ENCODE data around the gene TTC7B. TPM values are rescaled to one million over a fixed set of nuclear protein-coding genes. Genes with fewer than 3 reads are reported as not detected.

Gene TTC7B
- total and polyA plus RNA-seq, 10 of the 15 experiments (the other 5 are each of a cell fraction or from before 2014, with no cell fraction given) = under 0.01 to 1.1 (median 0.26) TPM; not detected in 2

- no peak for TF ChIP-seq CTCF (IDR thresholded peaks at IDR 0.05 in 2 of 3, conservative IDR thresholded peaks at IDR 0.05 in 1 of 3; ENCODE audit: control insufficient read depth in 2 of 3, extremely low read depth in 1 of 3, insufficient read depth in 1 of 3, low read depth in 3 of 3, low read length in 3 of 3)
Observed at GRCh38 chr14:90699016-90699415, 117.2 kb downstream of the TTC7B start (continued).

DNA sequence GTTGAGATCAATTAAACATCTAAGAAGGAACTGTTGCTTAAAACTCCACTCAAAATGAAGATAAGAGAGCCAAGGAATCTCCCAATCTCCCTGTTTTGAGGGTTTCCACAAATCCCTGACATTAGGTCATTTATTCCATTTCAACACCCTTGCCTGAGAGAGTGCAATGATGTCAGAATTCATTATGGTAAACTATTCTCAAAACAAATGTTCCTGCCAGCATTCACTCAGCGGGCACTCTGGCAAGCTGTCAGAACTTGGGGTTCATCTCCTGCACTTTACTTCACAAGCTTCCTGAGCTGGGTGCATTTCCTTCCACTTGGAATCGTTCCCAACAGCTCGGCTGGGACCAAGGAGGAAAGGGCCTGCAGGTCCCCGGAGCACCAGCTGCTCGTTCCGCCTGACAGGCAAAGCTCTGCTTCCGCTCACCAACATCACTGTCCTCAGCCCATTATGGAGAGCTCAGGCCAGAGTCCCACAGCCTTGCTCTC is 117.8 kb downstream of the TTC7B start:
- BruUV-seq (replicated peaks) = no TSS peak
- Histone ChIP-seq H4K20me1 (ENCODE audit: control insufficient read depth, insufficient read depth) (no peaks in the 10 kb centered on the region), H3K27me3 (replicated peaks in 1 of 2; ENCODE audit: control insufficient read depth in 2 of 2, insufficient read depth in 2 of 2, low read length in 1 of 2) (no peaks in the 10 kb centered on the region), H3K4me2 (ENCODE audit: control insufficient read depth, insufficient read depth) (no peak overlapping the region), H3K27ac (ENCODE audit: control insufficient read depth, insufficient read depth) (no peak overlapping the region), H2AFZ (ENCODE audit: control insufficient read depth, low read depth, low read length) (no peak overlapping the region), H3K36me3 (ENCODE audit: control insufficient read depth in 2 of 2, insufficient read depth in 2 of 2, low read length in 1 of 2) (no peaks in the 10 kb centered on the region), H3K9ac (ENCODE audit: control insufficient read depth, insufficient read depth, low read length) (no peak overlapping the region), H3K79me2 (ENCODE audit: control insufficient read depth, insufficient read depth, low read length) (no peaks in the 10 kb centered on the region), H3K9me3 (replicated peaks; ENCODE audit: control insufficient read depth, insufficient read depth, low read length) (no peaks in the 10 kb centered on the region), H3K4me1 (ENCODE audit: control insufficient read depth, insufficient read depth, low read length) (no peaks in the 10 kb centered on the region), H3K4me3 (no peak overlapping the region)
- no peak for ATAC-seq
- CTCF ChIA-PET = interaction anchor here (1.0 to 4.0 kb wide), 10 partner anchors 9 to 397 kb away, joined by 3 to 49 read pairs (median 5); no protein-coding TSS in a partner anchor
- in situ Hi-C loops (cut with MboI) = loop anchor here (5.0 to 10.0 kb wide), 2 partner anchors 296 to 394 kb away; no protein-coding TSS in a partner anchor
- POLR2A ChIA-PET = no interaction called here
- TF ChIP-seq CREB1 (IDR thresholded peaks at IDR 0.05; ENCODE audit: low read depth) (no peak), ATF7 (IDR thresholded peaks at IDR 0.05; ENCODE audit: low read depth) (no peak), RCOR1 (conservative IDR thresholded peaks at IDR 0.05; ENCODE audit: low read depth, low read length) (no peak), BHLHE40 (IDR thresholded peaks at IDR 0.05; ENCODE audit: borderline replicate concordance in 1 of 2, low read depth in 2 of 2, low read length in 1 of 2) (no peak), ZNF207 (IDR thresholded peaks at IDR 0.05; ENCODE audit: borderline replicate concordance) (no peak), DPF2 (IDR thresholded peaks at IDR 0.05) (no peak), ZZZ3 (IDR thresholded peaks at IDR 0.05; ENCODE audit: control insufficient read depth, insufficient read length, low read depth) (no peak), ATF3 (IDR thresholded peaks at IDR 0.05; ENCODE audit: borderline replicate concordance, extremely low read depth, low read depth, low read length) (no peak), SUZ12 (IDR thresholded peaks at IDR 0.05; ENCODE audit: unreplicated experiment) (no peak), NR2F1 (conservative IDR thresholded peaks at IDR 0.05) (no peak), NFYA (IDR thresholded peaks at IDR 0.05; ENCODE audit: borderline replicate concordance, low read depth, low read length) (no peak)
- TF ChIP-seq, protein P1, sequence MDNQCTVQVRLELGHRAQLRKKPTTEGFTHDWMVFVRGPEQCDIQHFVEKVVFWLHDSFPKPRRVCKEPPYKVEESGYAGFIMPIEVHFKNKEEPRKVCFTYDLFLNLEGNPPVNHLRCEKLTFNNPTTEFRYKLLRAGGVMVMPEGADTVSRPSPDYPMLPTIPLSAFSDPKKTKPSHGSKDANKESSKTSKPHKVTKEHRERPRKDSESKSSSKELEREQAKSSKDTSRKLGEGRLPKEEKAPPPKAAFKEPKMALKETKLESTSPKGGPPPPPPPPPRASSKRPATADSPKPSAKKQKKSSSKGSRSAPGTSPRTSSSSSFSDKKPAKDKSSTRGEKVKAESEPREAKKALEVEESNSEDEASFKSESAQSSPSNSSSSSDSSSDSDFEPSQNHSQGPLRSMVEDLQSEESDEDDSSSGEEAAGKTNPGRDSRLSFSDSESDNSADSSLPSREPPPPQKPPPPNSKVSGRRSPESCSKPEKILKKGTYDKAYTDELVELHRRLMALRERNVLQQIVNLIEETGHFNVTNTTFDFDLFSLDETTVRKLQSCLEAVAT (IDR thresholded peaks at IDR 0.05) = no peak
- WGBS (ENCODE audit: insufficient coverage, insufficient replicate concordance, low lambda C conversion rate, missing lambda C conversion rate) = 54% methylated on average over 7 of the region's 7 CpGs
- SMC1A ChIA-PET (ENCODE audit: uncharacterized antibody, unreplicated experiment) = interaction anchor here (0.6 to 3.0 kb wide), 2 partner anchors 298 to 415 kb away, joined by 3 to 19 read pairs; no protein-coding TSS in a partner anchor
- no peak for DNase-seq (ENCODE audit: low read depth, low spot score)
- intact Hi-C loops (cut with micrococcal nuclease; ENCODE audit: unreplicated experiment) = loop anchor here (5.0 kb wide), 1 partner anchor 396 kb away; no protein-coding TSS in a partner anchor
- RAD21 ChIA-PET (ENCODE audit: unreplicated experiment) = interaction anchor here (1.3 kb wide), 1 partner anchor 409 kb away, joined by 4 read pairs; no protein-coding TSS in a partner anchor
- no peak for FAIRE-seq
